GM19099 (cell line): ENCODE results near the gene IL16.

Source experiments
- POLR2A ChIP-seq: IDR thresholded peaks from 3 replicates; pipeline ENCODE4 v1.6.1; 2011; ENCODE audit warnings: low read depth; ENCODE audit not compliant: insufficient read length; ENCODE audit errors: extremely low read depth

The IL16 gene

DNA sequence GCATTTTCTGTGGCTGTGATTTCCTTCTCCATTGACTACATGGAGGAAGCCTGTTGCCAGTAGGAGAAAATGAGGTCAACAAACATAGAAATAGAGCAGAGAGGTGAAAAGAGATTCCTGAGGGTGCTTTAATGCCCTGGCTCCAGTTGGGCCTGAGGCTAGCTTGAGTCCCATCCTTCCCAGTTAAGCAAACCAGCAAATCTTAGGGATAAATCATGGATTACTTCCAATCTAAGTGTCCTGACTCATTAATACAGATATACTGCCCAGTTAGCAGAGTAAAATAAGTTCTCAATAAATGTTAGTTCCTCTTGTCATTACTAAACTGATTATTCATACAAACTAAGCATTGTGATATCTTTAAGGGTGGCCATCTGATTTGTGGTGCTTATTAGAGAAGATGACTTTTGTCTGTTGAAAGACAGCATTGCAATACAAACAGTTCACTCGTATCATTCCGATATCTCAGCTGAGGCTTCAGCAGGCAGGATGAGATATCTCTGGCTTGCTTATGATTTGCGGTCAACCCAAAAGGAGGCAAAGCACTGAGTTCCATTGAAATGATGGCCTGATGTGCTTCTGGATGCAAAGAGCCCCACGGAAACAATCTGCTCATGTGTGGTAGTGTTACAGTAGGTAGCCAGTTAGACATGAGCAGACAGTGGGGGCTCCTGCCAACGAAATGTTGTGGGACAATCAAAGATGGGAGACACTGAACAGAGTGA is 133.8 kb downstream of the IL16 start:
- TF ChIP-seq POLR2A = no peak

DNA sequence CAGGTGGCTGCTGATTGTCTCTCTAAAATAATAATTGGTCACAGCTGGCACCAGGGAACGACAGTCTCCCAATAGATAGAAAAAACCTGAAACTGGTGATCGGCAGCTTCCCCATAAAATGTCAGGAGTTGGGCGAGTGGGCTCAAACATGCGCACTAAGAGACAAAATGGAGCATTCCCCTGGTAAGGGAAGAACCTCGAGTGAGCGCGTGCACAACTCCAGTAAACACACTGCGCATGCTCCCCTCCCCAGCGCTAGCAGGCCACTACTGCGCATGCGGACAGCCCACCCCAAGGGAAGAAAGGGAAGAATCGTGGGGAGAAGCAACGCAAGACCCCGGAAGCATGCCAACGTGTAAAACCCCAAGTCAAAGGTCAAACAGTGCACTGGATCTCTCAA is 134.9 kb downstream of the IL16 start:
- no peak for TF ChIP-seq POLR2A

DNA sequence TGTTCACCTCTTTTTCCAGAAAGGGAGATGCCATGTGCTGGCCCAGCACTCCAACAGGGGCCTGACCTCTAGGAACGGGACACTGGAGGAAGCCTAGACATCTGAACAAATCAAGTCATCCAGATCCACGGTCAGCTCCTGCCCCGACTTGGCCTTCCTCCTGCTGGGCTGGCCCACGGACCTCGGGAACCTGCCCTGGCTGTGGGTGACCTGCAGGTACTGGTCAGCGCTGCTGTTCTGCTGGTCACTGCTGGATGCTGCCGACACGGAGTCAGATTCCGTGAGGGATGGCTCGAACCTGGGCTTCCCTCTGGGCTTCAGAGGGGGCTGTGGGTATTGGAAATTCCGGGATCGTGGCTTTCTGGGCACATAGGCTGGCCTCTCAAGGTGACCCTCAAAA is 135.6 kb downstream of the IL16 start:
- no peak for TF ChIP-seq POLR2A

DNA sequence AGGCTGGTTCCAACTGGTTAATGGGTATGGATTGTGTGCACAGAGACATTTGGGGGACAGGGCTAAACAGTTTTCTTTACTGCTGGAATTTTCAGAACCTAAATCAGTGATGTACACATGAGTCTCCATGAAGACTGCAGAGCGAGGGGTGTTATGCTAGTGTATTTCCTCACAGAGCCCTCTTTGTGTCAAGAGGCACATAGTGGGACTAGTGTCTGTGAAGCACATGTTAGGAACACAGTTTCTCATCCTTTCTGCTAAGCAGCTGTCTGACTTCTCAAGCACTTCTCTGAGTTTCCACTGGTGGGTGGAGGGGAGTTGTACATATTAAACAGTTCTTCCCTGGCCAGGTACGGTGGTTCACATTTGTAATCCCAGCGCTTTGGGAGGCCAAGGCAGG is 136.7 kb downstream of the IL16 start:
- no peak for TF ChIP-seq POLR2A

DNA sequence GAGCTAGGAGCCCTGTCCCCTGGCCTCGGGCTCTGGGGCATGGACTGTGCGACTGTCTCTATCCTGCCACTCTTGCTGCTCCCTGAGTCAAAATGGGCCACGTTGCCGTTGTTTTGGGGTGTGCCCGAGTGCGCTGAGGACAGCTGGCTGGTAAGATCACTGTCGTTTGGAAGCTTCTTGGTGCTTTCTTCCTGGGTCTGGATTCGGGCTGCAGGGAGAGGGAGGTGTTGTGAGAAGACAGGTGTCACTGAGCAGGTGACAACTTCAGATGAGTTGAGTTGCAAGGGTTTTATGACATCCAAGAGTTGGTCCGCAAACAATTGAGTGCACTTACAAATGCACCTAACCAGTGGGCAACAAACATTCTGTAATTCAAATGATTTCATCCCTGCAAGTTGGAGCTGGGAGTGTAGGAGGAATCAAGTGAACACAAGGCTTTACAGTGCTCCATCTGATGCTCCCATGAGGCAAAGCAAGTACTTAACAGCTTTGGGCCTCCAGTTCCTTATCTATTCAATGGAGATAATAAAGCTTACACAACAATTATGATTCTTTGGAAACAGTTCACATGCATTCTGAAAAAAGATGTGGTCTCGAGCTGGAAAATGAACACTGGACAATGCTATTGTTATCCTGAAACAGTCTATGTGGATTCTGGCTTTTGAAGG is 138.2 kb downstream of the IL16 start:
- TF ChIP-seq POLR2A = no peak

DNA sequence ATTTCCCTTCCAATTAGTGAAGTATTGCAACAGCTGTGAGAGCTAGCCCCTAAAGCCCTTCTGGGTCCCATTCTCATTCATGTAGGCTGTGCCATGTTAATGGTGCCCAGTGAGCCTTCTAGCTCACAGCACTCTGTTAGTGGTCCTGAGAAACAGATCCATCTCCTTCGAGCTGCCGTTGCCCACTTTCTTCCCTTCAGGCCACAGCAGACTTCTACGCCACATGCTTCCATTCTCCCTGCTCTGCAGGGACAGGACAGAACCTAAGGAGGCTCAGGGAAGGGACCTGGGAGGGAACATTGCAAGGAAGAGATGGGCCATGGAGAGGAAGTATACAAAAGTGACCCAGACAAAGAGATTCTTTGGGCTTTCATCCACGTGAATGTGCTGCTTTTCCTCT is 139.0 kb downstream of the IL16 start:
- no peak for TF ChIP-seq POLR2A

DNA sequence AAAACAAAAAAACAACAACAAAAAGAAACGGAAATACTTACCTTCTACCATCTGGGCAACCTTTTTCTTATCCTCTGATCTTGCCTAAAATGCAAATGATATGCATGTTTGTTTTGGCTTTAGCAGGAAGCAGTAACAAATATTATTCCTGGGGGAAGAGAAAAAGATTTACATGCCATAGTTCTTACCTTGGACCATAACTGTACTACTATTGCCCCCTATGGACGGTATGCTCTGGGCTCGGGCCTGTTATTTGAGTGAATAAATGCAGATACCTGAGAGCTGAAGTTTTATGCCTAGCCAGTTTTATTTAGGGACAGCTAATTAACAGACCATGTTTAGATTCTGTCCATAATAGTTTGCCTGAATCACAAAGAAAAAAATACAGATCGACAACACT is 139.9 kb downstream of the IL16 start:
- no peak for TF ChIP-seq POLR2A

DNA sequence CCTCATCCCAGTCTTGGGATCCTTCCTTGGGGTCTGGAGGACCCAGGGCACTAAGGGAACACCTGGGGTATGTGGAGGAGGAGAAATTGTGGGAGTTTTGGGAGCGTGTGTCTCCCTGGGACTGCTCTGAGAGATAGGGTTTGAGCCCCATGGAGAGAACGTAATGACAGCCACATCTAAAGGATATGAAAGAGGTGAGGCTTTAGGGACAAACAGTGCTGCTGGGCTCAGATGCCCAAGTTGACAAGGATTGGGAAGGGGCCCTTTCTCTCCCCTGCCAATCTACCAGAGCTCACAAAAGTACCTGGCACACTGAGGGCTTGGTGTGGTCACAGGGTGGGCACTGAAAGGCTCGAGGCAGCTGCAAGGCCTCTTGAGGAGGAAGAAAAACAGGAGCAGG is 140.6 kb downstream of the IL16 start:
- no peak for TF ChIP-seq POLR2A

DNA sequence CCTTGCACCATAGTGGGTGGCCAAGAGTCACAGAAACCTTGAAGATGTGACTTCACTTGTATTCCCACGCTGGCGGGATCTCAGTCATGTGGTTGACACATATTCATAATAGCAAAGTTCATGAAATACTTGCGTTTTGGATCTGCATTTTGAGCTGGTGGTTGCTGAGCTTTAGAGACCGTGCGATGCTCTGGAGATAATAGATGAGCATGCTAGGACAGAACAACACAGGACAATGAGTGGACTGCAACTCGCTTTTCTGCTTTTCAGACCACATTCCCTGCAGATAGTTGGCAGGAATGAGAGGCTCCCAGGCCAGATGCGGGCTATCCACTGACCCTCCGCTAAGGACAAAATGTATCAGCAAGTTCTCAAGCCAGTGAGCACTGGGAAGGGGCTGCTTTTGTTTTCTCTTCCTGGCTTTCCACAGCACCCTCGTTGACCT is 141.1 kb downstream of the IL16 start:
- no peak for TF ChIP-seq POLR2A

DNA sequence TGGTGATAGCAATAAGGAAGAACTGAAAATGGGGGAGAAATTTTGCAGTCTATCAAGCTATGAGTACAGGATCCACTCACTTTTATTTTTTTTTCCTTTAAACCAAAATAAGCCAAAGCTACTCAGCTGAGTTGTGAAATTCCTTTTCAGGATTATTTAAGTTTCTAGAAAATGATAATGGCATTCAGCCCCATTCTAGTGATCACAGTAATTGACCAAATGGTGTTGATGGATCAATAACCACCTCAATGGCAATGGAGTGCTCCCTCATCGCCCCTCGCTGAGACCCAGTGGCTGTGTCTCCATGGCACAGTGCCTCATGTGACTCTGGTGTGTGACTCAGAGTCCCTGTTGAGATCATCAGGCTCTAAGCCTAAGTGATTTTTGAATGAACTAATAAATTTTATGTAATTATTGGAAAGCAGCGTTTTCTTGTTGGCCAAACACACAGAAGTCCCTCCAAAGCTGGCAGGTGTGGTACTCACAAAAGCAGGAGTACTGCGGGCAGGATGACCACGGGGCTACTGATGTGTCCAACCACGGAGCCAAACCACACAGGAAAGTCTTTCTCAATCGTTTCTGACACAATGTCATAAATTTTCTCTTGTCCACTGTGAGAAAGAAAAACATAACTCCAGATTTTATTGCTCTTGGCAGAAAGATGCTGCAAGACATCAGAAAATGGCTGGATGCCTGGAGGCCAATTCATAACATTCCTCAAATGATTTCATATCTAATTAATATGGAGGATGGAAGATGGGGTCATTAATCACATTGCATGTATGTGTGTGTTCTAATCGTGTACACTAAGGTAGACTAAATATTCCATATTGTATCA is 141.7 kb downstream of the IL16 start:
- no peak for TF ChIP-seq POLR2A

DNA sequence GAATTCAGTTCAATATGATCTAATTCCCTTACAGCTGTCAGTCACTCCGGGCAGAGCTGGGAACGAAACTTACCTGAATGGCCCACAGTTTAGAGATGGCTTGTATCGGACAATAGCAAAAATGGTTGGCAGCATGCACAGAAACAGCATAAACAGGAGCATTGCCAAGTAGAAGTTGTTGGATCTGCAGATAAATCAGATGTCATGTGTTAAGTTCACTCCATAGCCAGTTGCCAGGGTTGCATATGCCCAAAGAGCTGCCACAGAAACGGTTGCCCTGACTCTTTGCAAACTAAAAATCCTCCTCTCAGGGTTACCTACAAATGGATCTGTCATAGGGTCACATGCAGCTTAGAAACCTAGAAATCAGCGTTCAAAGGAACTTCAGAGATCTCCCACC is 142.6 kb downstream of the IL16 start:
- no peak for TF ChIP-seq POLR2A

DNA sequence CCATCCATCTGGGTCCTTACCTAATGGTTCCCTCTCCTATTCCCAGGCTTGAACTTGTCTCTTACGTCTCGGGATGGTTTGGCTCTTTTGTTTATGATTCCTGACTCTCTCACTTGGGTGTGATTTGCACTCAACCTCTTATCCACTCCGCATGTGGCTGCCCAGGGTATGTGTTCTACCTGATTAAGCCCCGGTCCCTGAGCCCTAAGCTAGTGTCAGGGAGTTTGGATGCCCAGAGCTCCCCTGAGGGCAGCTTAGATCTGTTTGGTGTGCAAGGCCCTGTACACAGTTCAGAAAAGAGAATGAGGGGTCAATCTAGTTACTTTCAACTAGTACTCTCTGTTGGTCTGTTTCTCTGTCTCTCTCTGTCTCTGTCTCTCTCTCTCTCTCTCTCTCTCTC is 143.2 kb downstream of the IL16 start:
- no peak for TF ChIP-seq POLR2A

DNA sequence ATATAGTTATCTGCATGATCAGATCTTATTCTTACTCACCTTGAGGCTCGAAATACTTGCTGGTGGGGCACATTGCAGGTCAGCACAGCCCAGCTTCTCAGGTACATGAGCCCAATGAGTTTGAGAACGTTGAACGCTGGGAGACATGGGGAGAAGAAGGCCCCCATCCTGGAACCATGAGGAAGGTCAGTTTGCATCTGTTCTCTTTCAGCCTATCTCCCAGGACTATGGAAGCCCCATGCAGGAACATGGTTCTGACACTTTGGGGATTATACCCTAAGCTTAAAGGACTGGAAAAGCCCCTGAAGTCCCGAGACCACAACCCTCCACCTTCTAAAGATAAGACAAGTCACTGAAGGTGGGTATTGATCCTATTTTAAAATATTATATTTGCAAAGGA is 144.7 kb downstream of the IL16 start:
- TF ChIP-seq POLR2A = no peak

DNA sequence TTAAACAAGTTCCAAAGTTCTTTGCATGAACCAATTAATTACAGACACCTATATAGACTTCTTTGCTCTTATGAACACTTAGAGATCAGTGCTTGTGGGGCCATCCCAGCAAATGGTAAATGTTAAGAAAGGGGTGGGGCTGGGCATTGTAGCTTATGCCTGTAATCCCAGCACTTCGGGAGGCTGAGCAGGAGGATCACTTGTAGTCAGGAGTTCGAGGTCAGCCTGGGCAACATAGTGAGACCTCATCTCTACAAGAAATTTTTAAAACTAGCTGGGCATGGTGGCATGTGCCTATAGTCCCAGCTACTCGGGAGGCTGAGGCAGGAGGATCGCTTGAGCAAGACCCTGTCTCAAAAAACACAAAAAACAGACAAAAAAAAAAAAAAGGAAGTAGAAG is 146.7 kb downstream of the IL16 start:
- no peak for TF ChIP-seq POLR2A

DNA sequence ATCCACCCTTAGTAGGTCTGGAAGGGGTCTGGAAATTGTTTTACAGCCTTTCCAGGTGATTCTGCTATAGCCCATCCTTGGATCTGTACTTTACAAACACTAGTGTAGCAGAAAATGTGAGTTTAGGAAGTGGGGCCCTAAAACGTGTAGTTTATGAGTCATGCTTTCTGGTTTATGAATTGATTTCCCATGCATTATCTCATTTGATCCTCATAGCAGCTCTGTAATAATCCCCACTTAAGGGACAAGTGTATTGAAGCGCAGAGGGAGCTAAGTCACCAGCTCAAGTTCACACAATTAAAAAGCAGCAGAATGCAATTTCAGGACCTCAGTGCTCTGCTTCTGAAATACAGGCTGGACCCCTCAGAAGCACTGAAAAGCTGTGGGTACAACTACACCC is 149.9 kb downstream of the IL16 start:
- no peak for TF ChIP-seq POLR2A

DNA sequence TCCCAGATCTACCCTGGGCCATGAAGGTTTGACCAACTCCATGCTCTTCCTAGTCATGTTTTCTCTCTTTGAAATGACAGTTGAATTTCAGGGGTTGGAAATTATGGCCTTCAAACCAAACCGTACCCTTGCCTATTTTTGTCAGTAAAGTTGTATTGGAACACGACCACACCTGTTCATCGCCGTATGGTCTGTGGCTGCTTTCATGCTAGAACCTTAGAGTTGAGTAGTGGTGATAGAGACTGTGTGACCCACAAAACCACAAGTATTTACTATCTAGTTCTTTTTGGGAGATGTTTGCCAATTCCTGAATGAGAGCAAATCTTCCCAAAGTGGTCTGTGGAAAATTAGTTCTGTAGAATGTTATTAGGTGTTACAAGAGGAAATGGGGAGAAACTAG is 151.2 kb downstream of the IL16 start:
- no peak for TF ChIP-seq POLR2A
